Endothelial cell of umbilical vein (primary cell): Measurements from ENCODE around the gene ZFYVE21. TPM values are rescaled to one million over a fixed set of nuclear protein-coding genes. Genes with fewer than 3 reads are reported as not detected.

ENCODE experiments used
- BruUV-seq: library from RNA; stranded (reverse); fragments of 400-500 nt; replicated peaks from 2 replicates; lab custom pipeline; 2021; lab: Mats Ljungman, UMichigan
- CTCF ChIA-PET: fragments of 300-600, 350-600 bp; sonication (Branson Sonifier 250); formaldehyde crosslinking; loops from one replicate; lab custom pipeline; 2021; ENCODE audit warnings: antibody characterized with exemption, inconsistent platforms; lab: Charles Lee
- POLR2A ChIA-PET: fragments of 300-600, 350-600 bp; sonication (Branson Sonifier 250); formaldehyde crosslinking; loops from one replicate; lab custom pipeline; 2021; ENCODE audit warnings: antibody characterized with exemption, inconsistent platforms; lab: Charles Lee
- DNase-seq: peaks from one replicate; pipeline ENCODE4 v3.0.0-alpha.2; 2011; ENCODE audit warnings: low read depth, low spot score
- FAIRE-seq: peaks from 2 replicates; lab custom pipeline; 2011; peaks lifted over from hg19 to GRCh38; lab: Jason Lieb, UNC
- H2AFZ ChIP-seq: 2 replicates; pipeline ENCODE4 v1.6.0; 2012; ENCODE audit warnings: low read depth, low read length, control low read depth, inconsistent platforms
- H3K27ac ChIP-seq: 2 replicates; pipeline ENCODE4 v1.5.1; 2011; ENCODE audit warnings: low read depth, mild to moderate bottlenecking, control low read depth, low read length, moderate library complexity; ENCODE audit not compliant: insufficient read depth
- H3K27me3 ChIP-seq, 2 experiments: 2 replicates each; pipeline versions ENCODE4 v1.6.0 to v1.6.1; 2011; ENCODE audit warnings: low read length in 2 of 2, mixed read lengths in 1 of 2; ENCODE audit not compliant: control insufficient read depth in 2 of 2, insufficient read depth in 2 of 2
- H3K36me3 ChIP-seq, 2 experiments: 2 replicates in 1 of 2; 3 replicates in 1 of 2; pipeline ENCODE4 v1.5.1; 2011; ENCODE audit warnings: low read length in 2 of 2, mild to moderate bottlenecking in 1 of 2, moderate library complexity in 1 of 2; ENCODE audit not compliant: control insufficient read depth in 2 of 2, insufficient read depth in 2 of 2; ENCODE audit errors: extremely low read depth in 1 of 2
- H3K4me1 ChIP-seq: 3 replicates; pipeline ENCODE4 v1.5.1; 2011; ENCODE audit warnings: mild to moderate bottlenecking, low read length; ENCODE audit not compliant: control insufficient read depth, insufficient read depth; ENCODE audit errors: extremely low read depth
- H3K4me2 ChIP-seq: 2 replicates; pipeline ENCODE4 v1.6.1; 2011; ENCODE audit warnings: low read length, control low read depth, mixed read lengths; ENCODE audit not compliant: insufficient read depth
- H3K4me3 ChIP-seq, 3 experiments: fragments of 200-600 bp in 1 of 3; sonication (generic), shearing (Covaris generic) in 1 of 3; replicated peaks in 1 of 3; 2 replicates each; pipeline ENCODE4 v1.5.1; 2011 to 2016; ENCODE audit warnings: control low read depth in 3 of 3, low read length in 3 of 3, mild to moderate bottlenecking in 2 of 3, inconsistent platforms in 1 of 3, low read depth in 1 of 3, moderate library complexity in 1 of 3; ENCODE audit not compliant: insufficient read depth in 1 of 3
- H3K79me2 ChIP-seq: 2 replicates; pipeline ENCODE4 v1.6.0; 2012; ENCODE audit warnings: low read length, inconsistent platforms; ENCODE audit not compliant: control insufficient read depth, insufficient read depth
- H3K9ac ChIP-seq: replicated peaks from 2 replicates; pipeline ENCODE3; 2011; ENCODE audit warnings: low read length, control low read depth; ENCODE audit not compliant: insufficient read depth; ENCODE audit errors: extremely low read depth
- H3K9me1 ChIP-seq: replicated peaks from 3 replicates; pipeline ENCODE4 v1.6.0; 2011; ENCODE audit warnings: mild to moderate bottlenecking, low read length; ENCODE audit not compliant: control insufficient read depth, insufficient read depth; ENCODE audit errors: extremely low read depth
- H3K9me3 ChIP-seq: replicated peaks from 2 replicates; pipeline ENCODE4 v1.5.1; 2012; ENCODE audit warnings: low read length, inconsistent platforms; ENCODE audit not compliant: control insufficient read depth, insufficient read depth
- H4K20me1 ChIP-seq: replicated peaks from 2 replicates; pipeline ENCODE3; 2011; ENCODE audit warnings: mild to moderate bottlenecking, low read length; ENCODE audit not compliant: control insufficient read depth, insufficient read depth; ENCODE audit errors: extremely low read depth
- CTCF ChIP-seq, 2 donors: IDR thresholded peaks; 1 replicate in 1 of 2; 2 replicates in 1 of 2; pipeline ENCODE4 v1.5.1; 2011; ENCODE audit warnings: low read length in 2 of 2, mild to moderate bottlenecking in 2 of 2, moderate library complexity in 2 of 2, control low read depth in 1 of 2, inconsistent platforms in 1 of 2, low read depth in 1 of 2; ENCODE audit not compliant: insufficient read depth in 1 of 2; ENCODE audit errors: extremely low read depth in 1 of 2
- EZH2 ChIP-seq: IDR thresholded peaks from 2 replicates; pipeline ENCODE4 v1.6.1; 2012; ENCODE audit warnings: borderline replicate concordance, low read depth, mild to moderate bottlenecking, moderate library complexity, low read length, inconsistent platforms; ENCODE audit not compliant: severe bottlenecking
- FOS ChIP-seq: IDR thresholded peaks from 2 replicates; pipeline ENCODE4 v1.6.1; 2011; ENCODE audit warnings: mild to moderate bottlenecking, low read length, moderate library complexity, borderline replicate concordance; ENCODE audit not compliant: insufficient read depth
- GATA2 ChIP-seq: IDR thresholded peaks from 2 replicates; pipeline ENCODE4 v1.7.0; 2011; ENCODE audit warnings: low read depth, mild to moderate bottlenecking, moderate library complexity, mixed read lengths, low read length; ENCODE audit not compliant: insufficient read length, insufficient read depth
- JUN ChIP-seq: IDR thresholded peaks from 2 replicates; pipeline ENCODE4 v1.6.1; 2011; ENCODE audit warnings: borderline replicate concordance, low read depth; ENCODE audit not compliant: insufficient read length, insufficient read depth
- MAX ChIP-seq: IDR thresholded peaks from 2 replicates; pipeline ENCODE4 v1.6.1; 2011; ENCODE audit not compliant: insufficient read depth, insufficient read length
- MYC ChIP-seq: IDR thresholded peaks from one replicate; pipeline ENCODE4 v1.6.1; 2011; ENCODE audit warnings: mild to moderate bottlenecking, low read depth, low read length
- POLR2A ChIP-seq: IDR thresholded peaks from 2 replicates; pipeline ENCODE4 v1.6.1; 2012; ENCODE audit warnings: low read depth, mild to moderate bottlenecking, control low read depth, low read length
- POLR2AphosphoS5 ChIP-seq: IDR thresholded peaks from 2 replicates; pipeline ENCODE4 v1.6.1; 2012; ENCODE audit warnings: low read depth, mild to moderate bottlenecking, control low read depth, low read length, moderate library complexity; ENCODE audit not compliant: insufficient read depth
- dilution Hi-C: fragments of 300-500 bp; cut with MboI; formaldehyde crosslinking; loops from one replicate; pipeline ENCODE4 v1.15.0; 2019; ENCODE audit warnings: low sequenced_read_pairs; ENCODE audit not compliant: extremely low pct_ligation_motif_present
- intact Hi-C: fragments of 100-400 bp; cut with micrococcal nuclease; formaldehyde crosslinking; loops from one replicate; pipeline ENCODE4 v1.10.0; 2022
- polyA plus RNA-seq, 4 experiments: library from polyadenylated mRNA; depleted of rRNA in 3 of 4; stranded (reverse) in 3 of 4; unstranded in 1 of 4; fragments of >200 nt; gene quantifications; 2 replicates each; pipeline versions ENCODE4 v1.2.1 to v1.2.3, GENCODE V29; 2011 to 2012; ENCODE audit warnings: missing spikeins in 1 of 4
- total RNA-seq: library from RNA; stranded (reverse); gene quantifications from 2 replicates; pipeline ENCODE4 v1.2.3, GENCODE V29; 2021

The ZFYVE21 gene
- total and polyA plus RNA-seq, 2 donors (not counting 3 experiments of a cell fraction or from before 2014, with no cell fraction given), result 54.5 to 98.3 TPM

DNA sequence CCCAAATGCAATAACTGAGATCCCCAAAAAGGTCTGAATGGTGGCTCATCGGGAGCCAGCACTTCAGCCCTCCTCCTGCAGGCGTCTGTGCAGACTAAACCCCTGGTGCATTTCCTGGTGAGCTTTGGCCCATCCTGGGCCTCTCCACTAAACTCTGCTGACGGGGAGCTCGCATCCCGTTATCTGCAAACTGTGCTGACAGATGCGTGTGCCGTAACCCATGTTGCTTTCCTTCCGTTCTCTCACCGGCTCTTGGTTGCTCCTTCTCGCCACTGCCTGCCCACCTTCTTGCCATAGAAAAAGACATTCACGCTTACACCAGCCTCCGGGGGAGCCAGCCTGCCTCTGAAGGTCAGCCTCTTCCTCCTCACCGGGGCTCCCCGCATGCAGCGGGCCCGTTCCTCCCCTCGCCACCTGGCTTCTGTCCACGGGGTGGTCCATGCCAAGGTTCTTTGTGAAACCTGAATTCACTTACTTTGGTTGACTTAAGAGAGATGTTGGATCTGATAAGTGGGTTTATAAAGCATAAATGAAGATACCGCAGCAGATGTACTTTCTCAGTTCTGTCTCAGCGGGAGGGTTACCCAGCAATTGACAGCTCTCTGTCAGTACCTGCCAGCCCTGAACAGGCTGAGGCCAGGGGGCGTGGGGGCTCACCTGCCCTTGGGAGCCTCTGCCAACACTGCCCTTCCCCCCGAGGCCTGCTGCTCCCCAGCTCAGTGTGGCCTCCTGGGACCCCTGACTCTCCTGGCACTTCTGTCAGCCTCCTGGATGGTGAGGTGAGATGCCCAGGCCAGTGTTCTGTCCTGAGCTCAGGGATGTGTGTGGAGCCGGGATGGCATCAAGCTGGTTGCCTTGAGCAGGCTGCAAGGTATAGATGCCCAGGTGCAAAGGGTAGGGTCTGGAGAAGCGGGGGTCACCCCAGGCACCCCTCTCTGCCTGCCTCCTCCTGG, 14.2 kb downstream of the ZFYVE21 start:
- Histone ChIP-seq H3K27me3 (no peaks in the 10 kb centered on the region), H3K4me2 (no peak overlapping the region), H2AFZ (no peak overlapping the region), H3K27ac (no peak overlapping the region), H3K79me2 (peaks cover 16% of the 10 kb centered on the region), H3K36me3 (peaks cover 0 to 35% of the 10 kb centered on the region in 2 experiments), H3K9me1 (no peaks in the 10 kb centered on the region), H3K9me3 (no peaks in the 10 kb centered on the region), H4K20me1 (no peaks in the 10 kb centered on the region), H3K4me3 (no peak overlapping the region), H3K9ac (no peak overlapping the region), H3K4me1 (no peaks in the 10 kb centered on the region)
- dilution Hi-C loops (no loop called here), intact Hi-C loops (no loop called here)
- FAIRE-seq, result no peak
- no TSS peak for BruUV-seq
- CTCF ChIA-PET, result interaction anchor here (0.8 kb wide), 1 partner anchor 180 kb away, joined by 3 read pairs; no protein-coding TSS in a partner anchor
- no peak for DNase-seq
- TF ChIP-seq JUN (no peak), POLR2A (no peak), MYC (no peak), FOS (no peak), CTCF (IDR thresholded peaks at IDR 0.05; ENCODE audit: extremely low read depth in 1 of 2, insufficient read depth in 1 of 2, low read depth in 1 of 2, low read length in 2 of 2) (no peak), GATA2 (no peak), EZH2 (no peak), POLR2AphosphoS5 (no peak), MAX (no peak)
- POLR2A ChIA-PET, result no interaction called here
